Activated CD8-positive, alpha-beta T cell treated with anti-CD3 and anti-CD28 coated beads, Interleukin-2, amount 10 ng/mL, durations not matched to agents 7 days and 5 days (primary cell): ENCODE results near the gene CCDC9B. TPM values are rescaled to one million over a fixed set of nuclear protein-coding genes. Genes with fewer than 3 reads are reported as not detected.

ENCODE experiments used
- ATAC-seq: fragments of 150-1000 bp; cut with Tn5 transposase; one replicate; pipeline ENCODE4 v1.10.0; 2021; ENCODE audit warnings: moderate library complexity
- CTCF ChIA-PET: fragments of 350-600 bp; sonication (Branson Sonifier 250); formaldehyde crosslinking; loops from one replicate; lab custom pipeline; 2021; ENCODE audit warnings: antibody characterized with exemption; lab: Charles Lee
- POLR2A ChIA-PET: fragments of 350-600 bp; sonication (Branson Sonifier 250); formaldehyde crosslinking; loops from one replicate; lab custom pipeline; 2021; ENCODE audit warnings: antibody characterized with exemption; lab: Charles Lee
- DNase-seq: peaks from one replicate; pipeline ENCODE4 v3.0.0-alpha.2; 2020
- H3K27ac Mint-ChIP-seq: one replicate; pipeline ENCODE4 v1.8.0; 2021; ENCODE audit warnings: mild to moderate bottlenecking, mixed read lengths
- H3K27me3 Mint-ChIP-seq: one replicate; pipeline ENCODE4 v1.8.0; 2021; ENCODE audit warnings: low read depth, mixed read lengths
- H3K36me3 Mint-ChIP-seq: one replicate; pipeline ENCODE4 v1.8.0; 2021; ENCODE audit warnings: low read depth, mixed read lengths
- H3K4me1 Mint-ChIP-seq: one replicate; pipeline ENCODE4 v1.8.0; 2021; ENCODE audit warnings: low read depth, mixed read lengths
- H3K4me3 Mint-ChIP-seq: one replicate; pipeline ENCODE4 v1.8.0; 2021; ENCODE audit warnings: mild to moderate bottlenecking, mixed read lengths
- H3K9me3 Mint-ChIP-seq: one replicate; pipeline ENCODE4 v1.8.0; 2022; ENCODE audit warnings: mixed read lengths; ENCODE audit not compliant: insufficient read depth
- total RNA-seq, 2 experiments: library from RNA; stranded (reverse); gene quantifications; one replicate each; pipeline ENCODE4 v1.2.3, GENCODE V29; 2021

Gene CCDC9B
- total RNA-seq, 2 experiments from 2014 or later, result 0.76 to 0.84 TPM

DNA sequence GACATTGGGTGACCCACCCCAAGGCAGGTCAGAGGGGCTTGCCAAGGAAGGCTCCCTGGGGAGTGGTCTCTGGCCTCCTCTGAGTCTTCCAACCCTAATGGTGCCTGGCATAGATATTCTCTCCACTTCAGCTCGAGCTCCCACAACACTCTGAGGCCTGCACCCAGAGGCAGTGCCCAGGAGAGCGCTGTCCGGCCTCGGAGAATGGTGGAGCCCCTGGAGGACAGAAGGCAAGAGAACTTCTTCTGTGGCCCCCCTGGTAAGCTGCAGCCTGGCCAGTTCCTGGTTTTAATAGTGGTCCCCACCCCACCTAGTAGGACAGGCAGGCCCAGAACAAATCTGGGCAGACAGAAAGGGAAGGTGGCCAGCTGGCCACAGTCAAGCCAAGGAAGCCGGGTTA lies 24.3 kb upstream of the CCDC9B start:
- Mint-ChIP-seq H3K4me1 (peaks cover 33% of the 10 kb centered on the region), H3K27me3 (no peaks in the 10 kb centered on the region), H3K4me3 (no peak overlapping the region), H3K9me3 (no peaks in the 10 kb centered on the region), H3K36me3 (no peaks in the 10 kb centered on the region), H3K27ac (no peak overlapping the region)
- DNase-seq (no peak), ATAC-seq (no peak)
- CTCF ChIA-PET, result interaction anchor here (0.8 to 8.4 kb wide), 7 partner anchors 21 to 92 kb away, joined by 3 to 109 read pairs (median 5); partner anchors contain the start of genes CCDC9B and IVD
- POLR2A ChIA-PET, result no interaction called here

DNA sequence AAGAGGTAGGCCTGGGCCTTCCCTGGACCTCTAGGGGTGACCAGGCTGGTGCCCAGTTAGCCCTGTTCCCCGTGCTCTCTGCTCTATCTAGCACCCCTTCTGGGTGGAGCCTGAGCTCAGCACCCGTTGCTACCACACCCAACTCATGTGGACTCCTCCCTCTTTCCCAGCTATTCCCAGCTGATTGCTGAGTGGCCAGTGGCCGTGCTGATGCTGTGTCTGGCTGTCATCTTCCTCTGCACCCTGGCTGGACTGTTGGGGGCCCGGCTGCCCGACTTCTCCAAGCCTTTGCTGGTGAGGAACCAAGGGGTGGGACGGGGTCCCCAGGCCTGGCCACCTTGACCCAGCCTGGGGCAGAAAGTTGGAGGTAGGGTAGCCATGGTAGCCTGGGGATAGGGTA lies 23.5 kb upstream of the CCDC9B start:
- Mint-ChIP-seq H3K27me3 (no peaks in the 10 kb centered on the region), H3K36me3 (no peaks in the 10 kb centered on the region), H3K9me3 (no peaks in the 10 kb centered on the region), H3K27ac (no peak overlapping the region), H3K4me3 (no peak overlapping the region), H3K4me1 (peaks cover 33% of the 10 kb centered on the region)
- ChIA-PET CTCF (interaction anchor here (1.5 to 7.1 kb wide), 3 partner anchors 21 to 41 kb away, joined by 5 to 51 read pairs (median 34); partner anchors contain the start of genes CCDC9B and IVD), POLR2A (no interaction called here)
- DNase-seq (no peak), ATAC-seq (no peak)

DNA sequence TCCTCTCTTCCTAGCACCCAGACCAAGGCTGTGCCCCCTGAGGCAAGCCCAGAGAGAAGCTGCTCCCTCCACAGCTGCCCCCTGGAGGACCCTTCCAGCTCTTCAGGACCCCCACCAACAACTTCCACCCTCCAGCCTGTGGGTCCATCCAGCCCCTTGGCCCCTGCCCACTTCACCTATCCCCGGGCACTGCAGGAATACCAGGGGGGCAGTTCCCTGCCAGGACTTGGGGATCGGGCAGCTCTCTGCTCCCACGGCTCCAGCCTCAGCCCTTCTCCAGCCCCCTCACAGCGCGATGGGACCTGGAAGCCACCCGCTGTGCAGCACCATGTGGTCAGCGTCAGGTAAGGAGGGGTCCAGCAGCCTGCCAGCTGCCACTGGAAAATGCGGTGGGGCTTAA lies 22.9 kb upstream of the CCDC9B start:
- Mint-ChIP-seq H3K36me3 (no peaks in the 10 kb centered on the region), H3K27ac (no peak overlapping the region), H3K27me3 (no peaks in the 10 kb centered on the region), H3K9me3 (no peaks in the 10 kb centered on the region), H3K4me1 (peaks cover 36% of the 10 kb centered on the region), H3K4me3 (no peak overlapping the region)
- ChIA-PET CTCF (interaction anchor here (7.1 kb wide), 1 partner anchor 20 kb away, joined by 51 read pairs; the partner anchor contains the start of gene CCDC9B), POLR2A (no interaction called here)
- DNase-seq (no peak), ATAC-seq (no peak)

DNA sequence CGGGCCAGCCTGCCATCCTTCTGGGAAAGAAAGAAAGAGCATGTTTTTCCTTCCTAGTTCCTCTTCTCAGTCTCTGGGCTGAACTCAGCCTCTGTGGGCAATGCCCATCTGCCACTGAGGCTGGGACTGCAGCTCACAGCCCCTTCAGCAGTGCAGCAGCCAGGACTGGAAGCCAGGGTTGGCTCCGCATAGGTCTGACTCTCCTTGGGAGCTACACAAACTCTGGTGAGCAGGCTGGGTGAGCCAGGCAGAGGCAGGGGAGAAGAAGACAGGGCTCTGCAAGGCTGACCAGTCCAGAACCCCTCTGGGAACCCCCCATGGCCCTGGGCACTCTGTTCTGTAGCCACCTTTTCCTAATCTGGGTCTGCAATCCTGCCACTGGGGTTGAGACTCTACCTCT lies 20.9 kb upstream of the CCDC9B start:
- no peak for ATAC-seq
- no peak overlapping the region for H3K27ac Mint-ChIP-seq

DNA sequence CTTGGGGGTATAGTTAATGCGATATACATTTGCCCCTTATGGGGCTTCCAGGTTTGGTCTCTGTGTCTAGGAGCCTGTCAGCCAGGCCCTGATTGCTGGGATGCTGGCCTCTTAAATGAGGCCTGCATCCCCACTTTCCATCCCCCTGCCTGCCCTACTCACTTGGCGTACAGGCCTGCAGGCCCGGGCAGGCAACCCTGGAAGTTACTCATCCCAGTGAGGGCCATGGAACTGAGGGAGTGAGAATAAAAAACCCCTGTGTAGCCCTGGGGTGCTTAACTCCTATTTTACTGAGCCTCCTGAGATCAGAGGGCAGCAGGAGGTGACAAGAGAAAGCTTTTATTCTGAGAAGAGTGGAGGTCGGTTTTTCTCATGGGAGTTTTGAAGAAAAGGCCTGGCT lies 19.3 kb upstream of the CCDC9B start:
- ChIA-PET POLR2A (no interaction called here), CTCF (interaction anchor here (1.0 kb wide), 1 partner anchor 15 kb away, joined by 3 read pairs; no protein-coding TSS in a partner anchor)
- H3K4me1 Mint-ChIP-seq, result peaks cover 12% of the 10 kb centered on the region
- ATAC-seq (no peak), DNase-seq (no peak)
- H3K36me3 Mint-ChIP-seq, result no peaks in the 10 kb centered on the region
- H3K27me3 Mint-ChIP-seq, result peaks cover 5% of the 10 kb centered on the region
- no peak overlapping the region for H3K4me3 Mint-ChIP-seq
- no peaks in the 10 kb centered on the region for H3K9me3 Mint-ChIP-seq
- no peak overlapping the region for H3K27ac Mint-ChIP-seq

More for the DNA sequence above, 20.9 kb upstream of the CCDC9B start:
- Mint-ChIP-seq H3K27me3 (peaks cover 3% of the 10 kb centered on the region), H3K9me3 (no peaks in the 10 kb centered on the region), H3K4me3 (no peak overlapping the region), H3K36me3 (no peaks in the 10 kb centered on the region), H3K4me1 (peaks cover 26% of the 10 kb centered on the region)
- DNase-seq, result no peak
- POLR2A ChIA-PET, result no interaction called here
- CTCF ChIA-PET, result interaction anchor here (1.0 kb wide), 1 partner anchor 17 kb away, joined by 4 read pairs; no protein-coding TSS in a partner anchor

- Mint-ChIP-seq H3K27me3 (peaks cover 9% of the 10 kb centered on the region), H3K4me3 (peak overlapping the region; percentile 78), H3K4me1 (peaks cover 12% of the 10 kb centered on the region), H3K9me3 (no peaks in the 10 kb centered on the region), H3K36me3 (no peaks in the 10 kb centered on the region), H3K27ac (no peak overlapping the region)
- ChIA-PET POLR2A (no interaction called here), CTCF (interaction anchor here (1.2 to 5.6 kb wide), 4 partner anchors 10 to 51 kb away, joined by 3 to 27 read pairs (median 11); partner anchors contain the start of gene PLCB2)
- ATAC-seq (peak; percentile 52), DNase-seq (peak; percentile 58)
These were observed 18.0 kb upstream of the CCDC9B start for GRCh38 chr15:40358471-40359353.

GRCh38 chr15:40357723-40358470 lies 17.2 kb upstream of the CCDC9B start, which contains the start of gene DISP2:
TSS of gene DISP2 (plus strand) at chr15:40358219. CDS start at chr15:40358322, 103 bp downstream.
- Mint-ChIP-seq H3K4me1 (peaks cover 12% of the 10 kb centered on the region), H3K27ac (no peak within 1 kb of the TSS), H3K27me3 (peaks cover 11% of the 10 kb centered on the region), H3K4me3 (peak within 1 kb of the TSS; percentile 78), H3K36me3 (no peaks in the 10 kb centered on the region), H3K9me3 (no peaks in the 10 kb centered on the region)
- ATAC-seq (peak; percentile 95), DNase-seq (peak; percentile 90)
- ChIA-PET POLR2A (interaction anchor here (0.6 to 1.4 kb wide), 3 partner anchors 10 to 39 kb away, joined by 3 to 4 read pairs (median 4); no protein-coding TSS in a partner anchor), CTCF (interaction anchor here (0.8 to 5.6 kb wide), 9 partner anchors 10 to 537 kb away, joined by 3 to 32 read pairs (median 3); partner anchors contain the start of gene PLCB2)

- H3K4me3 Mint-ChIP-seq, result peak overlapping the region; percentile 75
- ATAC-seq (no peak), DNase-seq (no peak)
- peaks cover 11% of the 10 kb centered on the region for H3K27me3 Mint-ChIP-seq
- H3K9me3 Mint-ChIP-seq, result no peaks in the 10 kb centered on the region
- ChIA-PET POLR2A (interaction anchor here (0.6 to 1.4 kb wide), 2 partner anchors 9 to 28 kb away, joined by 3 to 4 read pairs; no protein-coding TSS in a partner anchor), CTCF (interaction anchor here (0.8 to 5.6 kb wide), 9 partner anchors 11 to 538 kb away, joined by 3 to 32 read pairs (median 3); no protein-coding TSS in a partner anchor)
- H3K36me3 Mint-ChIP-seq, result no peaks in the 10 kb centered on the region
- peaks cover 12% of the 10 kb centered on the region for H3K4me1 Mint-ChIP-seq
- no peak overlapping the region for H3K27ac Mint-ChIP-seq
These were observed 16.5 kb upstream of the CCDC9B start for GRCh38 chr15:40357246-40357645.

- H3K27me3 Mint-ChIP-seq, result peaks cover 11% of the 10 kb centered on the region
- CTCF ChIA-PET, result interaction anchor here (3.2 to 5.6 kb wide), 3 partner anchors 12 to 18 kb away, joined by 19 to 32 read pairs (median 27); no protein-coding TSS in a partner anchor
- POLR2A ChIA-PET, result no interaction called here
- ATAC-seq (no peak), DNase-seq (no peak)
- no peak overlapping the region for H3K4me3 Mint-ChIP-seq
- H3K36me3 Mint-ChIP-seq, result no peaks in the 10 kb centered on the region
- no peak overlapping the region for H3K27ac Mint-ChIP-seq
- peaks cover 12% of the 10 kb centered on the region for H3K4me1 Mint-ChIP-seq
- H3K9me3 Mint-ChIP-seq, result no peaks in the 10 kb centered on the region
These were observed 15.3 kb upstream of the CCDC9B start for GRCh38 chr15:40355976-40356585.

DNA sequence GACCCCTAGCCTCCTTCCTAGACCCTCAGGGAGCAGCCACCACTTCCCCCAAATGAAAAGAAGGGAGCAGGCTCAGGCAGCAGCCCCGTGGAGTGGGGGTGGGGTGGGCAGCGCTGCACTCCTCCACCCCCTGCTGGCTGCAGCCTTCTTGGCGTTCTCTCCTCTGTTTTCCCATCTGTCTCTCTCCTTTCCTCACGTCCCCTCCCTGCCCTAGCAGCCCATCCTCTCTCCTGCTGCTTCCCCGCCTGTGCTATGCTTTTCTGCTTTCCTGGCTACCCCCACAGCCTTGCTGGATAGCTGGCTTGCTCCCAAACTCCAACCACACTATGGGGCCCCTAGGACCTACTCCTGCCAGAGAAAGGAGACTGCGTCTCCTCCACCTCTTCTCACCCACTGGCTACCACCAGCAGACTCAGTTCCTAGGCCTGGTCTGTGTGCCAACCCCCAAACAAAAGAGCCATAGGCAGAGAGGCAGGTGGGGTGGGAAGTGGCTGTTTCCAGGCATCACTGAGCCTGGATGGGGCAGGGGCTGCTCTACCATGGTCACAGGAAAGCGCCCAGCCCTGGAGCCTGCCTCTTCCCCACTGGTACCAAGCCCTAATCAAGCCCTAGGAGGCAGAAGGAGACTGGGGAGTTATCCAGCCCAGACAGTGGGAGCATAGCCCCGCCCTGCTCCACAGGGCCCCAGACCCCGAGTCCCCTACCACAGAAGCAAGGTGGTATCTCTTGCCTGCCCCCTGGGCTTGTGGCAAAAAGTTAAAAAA lies 13.9 kb upstream of the CCDC9B start:
- H3K4me3 Mint-ChIP-seq, result no peak overlapping the region
- no peak overlapping the region for H3K27ac Mint-ChIP-seq
- ChIA-PET CTCF (interaction anchor here (0.9 to 5.6 kb wide), 5 partner anchors 10 to 68 kb away, joined by 3 to 32 read pairs (median 6); partner anchors contain the start of gene IVD), POLR2A (no interaction called here)
- no peak for ATAC-seq
- H3K9me3 Mint-ChIP-seq, result no peaks in the 10 kb centered on the region
- no peak for DNase-seq
- peaks cover 11% of the 10 kb centered on the region for H3K27me3 Mint-ChIP-seq
- H3K4me1 Mint-ChIP-seq, result peaks cover 12% of the 10 kb centered on the region
- H3K36me3 Mint-ChIP-seq, result no peaks in the 10 kb centered on the region
